Thyroid gland (tissue), 4 donors: Measurements from ENCODE around the gene TBC1D16.

Source experiments
- POLR2A ChIP-seq, 2 donors: fragments of 450-650 bp; IDR thresholded peaks; one replicate each; pipeline ENCODE4 v1.6.1; 2017; ENCODE audit warnings: antibody characterized with exemption in 2 of 2, mild to moderate bottlenecking in 2 of 2, moderate library complexity in 1 of 2
- TF ChIP-seq, protein P1 (sequence below), 6 experiments: fragments of 200-600 bp in 3 of 6; fragments of 450-650 bp in 3 of 6; sonication (generic) in 3 of 6; IDR thresholded peaks; one replicate each; pipeline ENCODE4 v1.5.1; 2016 to 2019; ENCODE audit warnings: antibody characterized with exemption in 6 of 6, mild to moderate bottlenecking in 2 of 6, inconsistent platforms in 1 of 6, moderate library complexity in 1 of 6

DNA sequence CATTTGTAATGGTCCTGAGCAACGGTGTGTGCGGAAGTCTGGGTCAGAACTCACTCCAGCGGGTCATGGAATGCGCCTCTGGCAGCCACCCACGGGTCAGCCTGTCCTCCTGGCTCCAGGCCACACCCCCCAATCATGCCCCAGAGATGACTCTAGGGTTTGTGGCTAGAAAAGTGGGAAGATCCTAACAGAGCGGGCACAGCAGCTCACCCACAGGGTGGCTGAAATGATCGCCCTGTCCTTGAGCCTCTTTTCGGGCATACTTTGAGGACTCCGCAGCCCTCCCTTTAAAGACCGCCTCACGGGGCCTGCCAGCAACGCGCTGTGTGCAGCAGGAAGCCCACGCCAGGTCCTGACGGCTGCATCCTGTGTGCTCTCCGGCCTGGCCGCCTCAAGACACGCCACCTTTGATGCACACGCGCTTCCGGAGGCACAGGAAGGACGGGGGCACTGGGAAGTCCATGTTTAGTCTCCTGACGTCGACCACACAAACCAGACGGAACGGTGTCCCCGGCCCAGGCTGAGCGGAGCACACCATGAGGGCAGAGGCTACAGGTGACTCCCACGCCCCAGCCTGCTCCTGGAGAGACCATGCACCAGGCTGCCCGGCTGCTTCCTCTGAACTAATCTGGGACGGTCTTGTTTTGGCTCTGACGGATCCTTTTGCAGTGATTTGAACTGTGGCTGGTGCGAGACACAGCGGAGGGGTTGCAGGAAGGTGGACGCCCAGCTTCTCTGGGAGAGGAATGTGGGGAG is 92.9 kb downstream of the TBC1D16 start:
- TF ChIP-seq, protein P1, sequence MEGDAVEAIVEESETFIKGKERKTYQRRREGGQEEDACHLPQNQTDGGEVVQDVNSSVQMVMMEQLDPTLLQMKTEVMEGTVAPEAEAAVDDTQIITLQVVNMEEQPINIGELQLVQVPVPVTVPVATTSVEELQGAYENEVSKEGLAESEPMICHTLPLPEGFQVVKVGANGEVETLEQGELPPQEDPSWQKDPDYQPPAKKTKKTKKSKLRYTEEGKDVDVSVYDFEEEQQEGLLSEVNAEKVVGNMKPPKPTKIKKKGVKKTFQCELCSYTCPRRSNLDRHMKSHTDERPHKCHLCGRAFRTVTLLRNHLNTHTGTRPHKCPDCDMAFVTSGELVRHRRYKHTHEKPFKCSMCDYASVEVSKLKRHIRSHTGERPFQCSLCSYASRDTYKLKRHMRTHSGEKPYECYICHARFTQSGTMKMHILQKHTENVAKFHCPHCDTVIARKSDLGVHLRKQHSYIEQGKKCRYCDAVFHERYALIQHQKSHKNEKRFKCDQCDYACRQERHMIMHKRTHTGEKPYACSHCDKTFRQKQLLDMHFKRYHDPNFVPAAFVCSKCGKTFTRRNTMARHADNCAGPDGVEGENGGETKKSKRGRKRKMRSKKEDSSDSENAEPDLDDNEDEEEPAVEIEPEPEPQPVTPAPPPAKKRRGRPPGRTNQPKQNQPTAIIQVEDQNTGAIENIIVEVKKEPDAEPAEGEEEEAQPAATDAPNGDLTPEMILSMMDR (IDR thresholded peaks at IDR 0.05): no peak
- TF ChIP-seq POLR2A (IDR thresholded peaks at IDR 0.05): no peak
